HUES6 (cell line): ENCODE measurements around the gene STAG3.

ENCODE experiments used
- H3K27ac ChIP-seq: 2 replicates; pipeline ENCODE4 v1.7.0; 2013; ENCODE audit warnings: low read depth, mild to moderate bottlenecking, low read length, inconsistent platforms
- H3K27me3 ChIP-seq: 2 replicates; pipeline ENCODE4 v1.6.1; 2013; ENCODE audit warnings: low read length; ENCODE audit not compliant: control insufficient read depth, insufficient read depth
- H3K36me3 ChIP-seq: 2 replicates; pipeline ENCODE4 v1.6.1; 2013; ENCODE audit warnings: low read length; ENCODE audit not compliant: control insufficient read depth, insufficient read depth
- H3K4me1 ChIP-seq: 2 replicates; pipeline ENCODE4 v1.6.1; 2013; ENCODE audit warnings: low read length; ENCODE audit not compliant: control insufficient read depth, insufficient read depth
- H3K4me3 ChIP-seq: 2 replicates; pipeline ENCODE4 v1.5.1; 2013; ENCODE audit warnings: low read depth, low read length
- H3K9ac ChIP-seq: one replicate; pipeline ENCODE4 v1.6.1; 2013; ENCODE audit warnings: mild to moderate bottlenecking, low read length
- H3K9me3 ChIP-seq: 2 replicates; pipeline ENCODE4 v1.6.1; 2013; ENCODE audit warnings: low read depth, low read length; ENCODE audit not compliant: control insufficient read depth, insufficient read depth

Gene STAG3

DNA sequence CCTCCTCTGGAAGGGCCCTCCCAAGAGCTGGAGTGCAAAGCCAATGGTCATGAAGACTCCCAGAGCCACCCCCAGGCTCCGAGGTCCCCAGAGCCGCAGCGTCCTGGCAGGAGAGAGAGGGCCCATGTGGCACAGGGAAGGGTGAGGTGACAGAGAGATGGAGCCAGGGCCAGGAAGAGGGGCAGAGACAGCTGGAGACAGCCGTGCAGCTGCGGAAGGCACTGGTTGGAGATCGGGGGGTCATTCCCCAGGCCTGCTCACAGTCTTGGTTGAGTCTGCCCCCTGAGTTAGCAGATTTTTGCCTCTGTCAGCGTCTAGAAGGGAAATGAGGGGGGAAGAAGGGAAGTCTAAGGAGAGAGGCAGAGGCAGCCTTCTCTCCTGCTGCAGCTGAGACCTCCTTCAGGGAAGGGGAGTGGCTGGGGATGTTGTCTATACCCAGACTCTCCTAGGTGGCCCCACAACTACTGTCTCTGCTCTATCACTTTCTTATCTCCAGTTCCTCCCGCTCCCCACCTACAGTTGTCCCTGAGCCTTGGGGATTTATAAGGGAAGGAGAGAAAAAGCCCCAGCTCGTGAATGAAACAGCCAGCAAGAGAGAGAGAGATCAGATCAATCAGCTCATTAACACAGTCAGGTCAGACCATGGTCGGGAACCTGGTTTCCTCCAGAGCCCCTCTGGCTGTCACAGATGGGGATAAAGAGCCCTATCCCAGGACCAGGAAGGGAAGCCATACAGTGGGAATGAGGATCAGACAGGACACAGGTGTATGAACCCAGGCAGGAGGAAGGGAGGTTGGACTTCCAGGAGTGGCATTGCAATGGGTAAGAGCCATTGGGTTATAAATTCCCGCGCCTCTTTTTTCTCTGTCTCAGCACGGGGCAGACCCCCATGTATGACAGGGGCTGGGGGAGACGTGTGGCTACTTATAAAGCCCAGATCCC, 10.5 kb upstream of the STAG3 start:
- Histone ChIP-seq H3K9ac (no peak overlapping the region), H3K27me3 (peaks cover 35% of the 10 kb centered on the region), H3K4me1 (peaks cover 40% of the 10 kb centered on the region), H3K9me3 (no peaks in the 10 kb centered on the region), H3K4me3 (peak overlapping the region; percentile 76), H3K36me3 (no peaks in the 10 kb centered on the region), H3K27ac (no peak overlapping the region)

DNA sequence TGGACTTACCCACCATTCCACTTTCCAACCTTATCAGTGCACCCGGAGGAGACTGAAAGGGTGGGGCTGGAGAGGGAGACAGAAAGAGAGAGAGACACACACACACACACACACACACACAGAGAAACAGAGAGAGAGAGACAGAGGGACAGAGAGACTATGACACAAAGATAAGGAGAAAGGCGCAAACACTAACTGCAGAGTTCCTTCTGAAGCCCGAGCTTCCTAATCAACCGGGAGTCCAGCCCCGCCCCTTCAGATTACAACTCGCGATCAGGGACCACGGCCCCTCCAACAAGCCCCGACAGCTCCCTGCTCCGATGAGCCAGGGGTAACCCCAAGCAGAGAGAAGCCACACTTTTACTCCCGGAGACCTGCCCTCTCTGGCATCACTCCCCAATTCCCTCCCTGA, 9.8 kb upstream of the STAG3 start:
- no peaks in the 10 kb centered on the region for H3K36me3 ChIP-seq
- H3K9ac ChIP-seq: peak overlapping the region; percentile 45
- peaks cover 35% of the 10 kb centered on the region for H3K27me3 ChIP-seq
- no peak overlapping the region for H3K27ac ChIP-seq
- peak overlapping the region; percentile 76 for H3K4me3 ChIP-seq
- no peaks in the 10 kb centered on the region for H3K9me3 ChIP-seq
- peaks cover 38% of the 10 kb centered on the region for H3K4me1 ChIP-seq

DNA sequence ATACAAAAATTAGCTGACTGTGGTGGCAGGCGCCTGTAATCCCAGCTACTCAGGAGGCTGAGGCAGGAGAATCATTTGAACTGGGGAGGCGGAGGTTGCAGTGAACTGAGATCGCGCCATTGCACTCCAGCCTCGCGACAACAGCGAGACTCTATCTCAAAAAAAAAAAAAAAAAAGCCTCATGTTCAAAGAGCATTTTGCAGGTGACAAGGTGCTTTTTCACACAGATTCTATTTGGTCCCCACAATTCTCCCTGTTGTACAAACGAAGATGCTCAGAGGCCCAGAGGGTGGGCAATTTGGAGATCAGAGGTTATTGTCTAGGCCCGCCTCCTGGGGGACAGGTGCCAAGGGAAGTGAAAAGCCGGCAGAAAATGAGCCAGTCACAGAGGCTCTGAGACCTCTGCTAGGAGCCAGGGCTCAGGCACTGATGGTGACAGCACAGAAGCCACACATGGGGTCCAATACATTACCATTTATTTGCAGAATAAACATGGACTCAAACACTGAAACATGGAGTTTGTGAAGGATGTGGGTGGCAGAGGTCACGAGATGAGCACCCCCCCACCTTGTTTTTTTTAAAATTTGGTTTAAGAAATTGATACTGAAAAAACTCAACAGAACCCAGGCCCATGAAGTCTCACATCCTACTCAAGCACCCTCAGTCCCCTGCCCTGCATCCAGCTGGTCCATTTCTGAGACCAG, 8.4 kb upstream of the STAG3 start:
- peaks cover 12% of the 10 kb centered on the region; the same call in 1 of the 2 replicates for H3K36me3 ChIP-seq
- no peak overlapping the region for H3K4me3 ChIP-seq
- peaks cover 33% of the 10 kb centered on the region for H3K4me1 ChIP-seq
- no peak overlapping the region for H3K27ac ChIP-seq
- H3K27me3 ChIP-seq: peaks cover 35% of the 10 kb centered on the region
- H3K9me3 ChIP-seq: no peaks in the 10 kb centered on the region
- H3K9ac ChIP-seq: no peak overlapping the region

DNA sequence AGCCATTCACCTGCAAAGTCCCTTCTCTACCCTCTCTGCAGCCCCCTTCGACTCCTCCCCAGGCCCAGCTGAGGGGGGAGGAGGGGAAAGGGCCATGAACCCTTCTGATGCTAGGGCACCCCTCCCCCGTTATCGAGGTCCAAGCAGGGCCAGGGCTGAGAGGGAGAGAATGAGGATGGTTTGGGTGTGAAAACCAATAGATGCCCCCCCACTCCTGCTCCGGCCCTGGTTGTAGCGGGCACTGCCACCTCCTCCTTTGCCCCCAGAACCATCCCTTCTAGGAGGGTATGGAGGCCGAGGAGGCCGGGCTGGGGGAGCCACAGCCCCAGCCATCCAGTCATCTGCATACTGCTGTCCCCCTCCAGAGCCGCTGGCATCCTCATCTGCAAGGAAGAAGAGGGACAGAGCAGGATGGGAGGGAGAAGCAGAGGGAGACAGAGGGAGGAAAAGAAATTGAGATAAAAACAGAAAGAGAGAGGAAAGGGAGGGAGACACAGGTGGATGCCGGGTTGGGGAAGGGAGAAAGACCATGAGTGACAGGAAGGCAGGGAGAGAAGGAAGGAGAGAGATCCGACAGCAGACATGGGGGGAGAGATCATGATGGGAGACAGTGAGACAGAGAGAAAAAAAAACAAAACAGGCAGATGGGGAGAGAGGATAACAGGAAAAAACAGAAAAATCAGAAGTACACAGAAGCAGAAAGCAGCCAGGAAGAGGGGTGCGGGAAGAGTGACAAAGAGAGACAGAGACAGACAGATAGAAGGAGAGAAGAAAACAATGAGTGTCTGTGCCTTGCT, 7.4 kb upstream of the STAG3 start:
- Histone ChIP-seq H3K4me3 (peak overlapping the region; percentile 71), H3K4me1 (peaks cover 33% of the 10 kb centered on the region), H3K9me3 (no peaks in the 10 kb centered on the region), H3K27me3 (peaks cover 35% of the 10 kb centered on the region), H3K9ac (no peak overlapping the region), H3K36me3 (peaks cover 20% of the 10 kb centered on the region; the same call in 1 of the 2 replicates), H3K27ac (no peak overlapping the region)

DNA sequence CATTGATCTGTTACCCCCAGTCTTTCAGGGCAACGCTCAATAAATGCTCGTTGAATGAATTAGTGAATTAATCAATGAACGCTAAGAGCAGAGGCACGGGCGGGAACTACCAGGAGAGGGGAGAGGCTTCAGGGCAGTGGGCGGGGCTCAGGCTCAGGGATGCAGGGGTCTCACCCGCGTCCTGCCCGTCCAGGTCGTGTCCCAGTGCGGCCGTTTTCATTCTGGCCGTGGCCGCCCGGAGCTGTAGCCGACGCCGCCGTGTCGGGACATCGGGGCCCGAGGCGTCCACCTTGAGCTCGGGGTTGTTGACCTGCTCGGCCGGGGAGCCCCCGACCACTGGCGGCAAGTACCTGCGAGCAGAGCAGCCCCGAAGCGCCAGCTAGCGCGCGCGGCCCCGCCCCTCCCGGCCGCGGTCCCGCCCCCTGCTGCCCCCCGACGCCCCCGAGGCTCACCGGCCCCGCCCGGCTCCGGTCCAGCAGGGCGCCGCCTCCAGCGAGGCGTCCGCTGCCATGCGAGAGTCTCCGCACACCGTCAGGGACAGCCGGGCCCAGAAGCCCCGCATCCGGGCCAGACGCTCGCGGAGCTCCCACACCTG, 6.5 kb upstream of the STAG3 start:
- Histone ChIP-seq H3K9ac (no peak overlapping the region), H3K36me3 (peaks cover 25% of the 10 kb centered on the region; the same call in 1 of the 2 replicates), H3K27ac (no peak overlapping the region), H3K4me3 (peak overlapping the region; percentile 71), H3K9me3 (no peaks in the 10 kb centered on the region), H3K27me3 (peaks cover 32% of the 10 kb centered on the region), H3K4me1 (peaks cover 35% of the 10 kb centered on the region)

DNA sequence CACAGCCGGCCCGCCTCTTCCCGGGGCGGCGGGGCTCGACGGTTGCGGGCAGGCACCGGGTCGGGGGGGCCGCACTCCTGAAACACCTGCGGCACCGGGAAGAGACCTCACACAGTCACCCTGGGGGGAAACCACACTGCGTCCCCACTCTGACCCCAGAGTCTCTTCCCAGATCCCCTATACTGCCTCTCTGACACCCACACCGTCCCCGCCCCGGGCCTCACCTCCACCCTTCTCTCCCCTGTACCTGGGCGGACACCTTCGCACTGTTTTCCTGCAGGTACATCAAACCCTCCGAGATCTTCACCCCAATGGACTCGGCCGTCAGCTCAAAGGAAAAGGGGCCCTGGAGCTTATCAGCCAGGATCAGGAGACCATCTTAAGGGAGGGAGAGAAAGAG, 5.9 kb upstream of the STAG3 start:
- Histone ChIP-seq H3K27me3 (peaks cover 26% of the 10 kb centered on the region), H3K4me1 (peaks cover 31% of the 10 kb centered on the region), H3K9me3 (no peaks in the 10 kb centered on the region), H3K36me3 (peaks cover 25% of the 10 kb centered on the region; the same call in 1 of the 2 replicates), H3K9ac (no peak overlapping the region), H3K4me3 (peak overlapping the region; percentile 71), H3K27ac (no peak overlapping the region)

DNA sequence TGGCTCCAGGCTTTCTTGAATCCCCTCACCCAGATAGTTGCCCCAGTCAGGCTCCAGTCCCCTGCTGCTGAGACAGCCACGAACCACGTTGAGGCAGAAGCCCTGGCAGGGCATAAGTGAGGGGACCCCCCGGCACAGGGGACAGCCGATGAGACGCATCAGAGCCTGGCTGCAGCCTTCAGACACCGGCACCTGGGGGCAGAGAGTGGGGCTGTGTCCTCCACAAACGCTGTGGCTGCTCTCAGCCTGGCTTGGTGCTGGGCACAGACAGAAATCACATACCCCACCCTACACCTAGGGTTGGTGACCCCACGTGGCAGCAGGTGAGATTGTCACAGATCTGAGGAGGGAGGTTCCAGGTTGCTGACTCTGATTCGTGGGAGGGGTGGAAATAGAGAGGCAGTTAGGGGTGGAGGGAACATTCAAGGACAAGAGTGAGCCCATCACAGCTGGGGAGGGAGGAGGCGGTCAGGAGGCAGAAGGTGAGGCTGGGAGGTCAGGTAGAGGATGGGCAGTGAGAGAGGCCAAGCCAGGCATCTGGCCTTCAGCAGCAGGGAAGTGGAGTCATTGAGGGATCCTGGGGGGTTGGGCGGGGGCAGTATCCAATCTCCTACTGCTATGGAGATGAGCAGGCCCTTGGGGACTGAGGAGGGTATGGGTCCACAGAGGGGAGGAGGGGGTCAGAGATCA, 3.8 kb upstream of the STAG3 start:
- Histone ChIP-seq H3K27me3 (peaks cover 27% of the 10 kb centered on the region), H3K9me3 (no peaks in the 10 kb centered on the region), H3K36me3 (peaks cover 25% of the 10 kb centered on the region; the same call in 1 of the 2 replicates), H3K4me3 (no peak overlapping the region), H3K9ac (peak overlapping the region; percentile 5), H3K27ac (no peak overlapping the region), H3K4me1 (peaks cover 17% of the 10 kb centered on the region)

DNA sequence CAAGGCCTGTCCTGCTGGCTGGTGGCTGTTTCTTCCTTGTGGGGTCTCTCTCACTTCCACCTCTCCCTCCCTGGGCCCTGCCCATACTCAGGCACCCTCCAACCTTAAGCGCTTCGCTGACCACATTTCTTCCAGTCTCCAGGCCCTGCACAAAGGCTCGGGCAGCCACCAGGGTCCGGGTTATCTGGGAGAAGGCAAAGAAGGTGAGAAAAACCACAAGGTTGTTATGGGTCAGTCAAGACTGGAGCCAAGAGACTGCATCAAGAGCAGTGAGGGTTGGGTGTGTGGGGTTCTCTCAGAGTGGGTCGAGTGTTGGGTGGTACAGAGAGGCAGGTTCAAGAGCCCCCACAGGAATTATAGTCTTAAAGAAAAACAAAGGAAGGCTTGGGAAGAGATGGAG, 3.1 kb upstream of the STAG3 start:
- Histone ChIP-seq H3K9me3 (no peaks in the 10 kb centered on the region), H3K27ac (no peak overlapping the region), H3K4me3 (no peak overlapping the region), H3K27me3 (peaks cover 30% of the 10 kb centered on the region), H3K9ac (no peak overlapping the region), H3K4me1 (peaks cover 17% of the 10 kb centered on the region), H3K36me3 (peaks cover 25% of the 10 kb centered on the region; the same call in 1 of the 2 replicates)

DNA sequence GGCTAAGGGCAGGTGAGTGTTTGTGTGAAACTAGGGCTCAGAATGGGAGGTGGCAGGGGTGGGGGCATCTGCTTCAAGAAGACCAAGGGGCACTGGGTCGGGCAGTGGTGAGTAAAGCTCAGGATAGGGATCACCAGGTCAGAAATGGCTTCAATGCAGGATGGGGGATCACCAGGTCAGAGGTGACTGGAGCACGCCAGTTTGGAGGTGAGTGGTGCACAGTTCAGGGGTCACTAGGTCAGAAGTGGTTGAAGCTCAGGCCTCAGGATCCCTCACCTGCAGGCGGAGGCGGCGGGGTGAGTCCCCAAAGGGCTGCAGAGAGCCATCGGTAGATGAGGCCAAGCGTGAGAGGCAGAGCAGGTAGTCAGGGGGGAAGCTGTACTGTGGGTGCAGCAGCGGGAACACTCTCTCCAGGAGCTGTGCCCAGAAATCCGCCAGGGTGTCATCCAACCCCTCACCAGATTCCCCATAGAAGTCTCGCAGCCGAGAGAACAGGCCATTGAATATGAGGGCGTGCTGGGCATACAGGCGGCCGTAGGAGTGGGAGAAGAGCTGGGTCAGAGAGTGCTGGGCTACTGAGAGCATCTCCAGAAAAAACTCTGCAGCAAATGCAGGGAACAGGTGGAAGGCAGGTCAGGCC, 2.3 kb upstream of the STAG3 start:
- Histone ChIP-seq H3K27me3 (peaks cover 28% of the 10 kb centered on the region), H3K4me3 (no peak overlapping the region), H3K9ac (no peak overlapping the region), H3K27ac (no peak overlapping the region), H3K36me3 (peaks cover 25% of the 10 kb centered on the region; the same call in 1 of the 2 replicates), H3K4me1 (peaks cover 12% of the 10 kb centered on the region), H3K9me3 (no peaks in the 10 kb centered on the region)
